Activated naive CD4-positive, alpha-beta T cell treated with anti-CD3 and anti-CD28 coated beads for 36 hours (primary cell): ENCODE results near the gene RACGAP1. TPM values are rescaled to one million over a fixed set of nuclear protein-coding genes. Genes with fewer than 3 reads are reported as not detected.
"Not testable (repeated sequence)": the region's sequence is repeated elsewhere in the genome, so short reads cannot be mapped to it uniquely, and the experiment has no call there.

Source experiments
- CTCF ChIA-PET: fragments of 350-600 bp; sonication (Branson Sonifier 250); formaldehyde crosslinking; loops from one replicate; lab custom pipeline; 2021; ENCODE audit warnings: antibody characterized with exemption; lab: Charles Lee
- DNase-seq: peaks from one replicate; pipeline ENCODE4 v3.0.0-alpha.2; 2020
- H3K27ac Mint-ChIP-seq: one replicate; pipeline ENCODE4 v1.8.0; 2021; ENCODE audit warnings: mild to moderate bottlenecking, mixed read lengths
- H3K27me3 Mint-ChIP-seq: one replicate; pipeline ENCODE4 v1.8.0; 2021; ENCODE audit warnings: low read depth, mixed read lengths
- H3K36me3 Mint-ChIP-seq: one replicate; pipeline ENCODE4 v1.8.0; 2021; ENCODE audit warnings: low read depth, mixed read lengths
- H3K4me1 Mint-ChIP-seq: one replicate; pipeline ENCODE4 v1.8.0; 2021; ENCODE audit warnings: low read depth, mixed read lengths
- H3K4me3 Mint-ChIP-seq: one replicate; pipeline ENCODE4 v1.8.0; 2021; ENCODE audit warnings: mild to moderate bottlenecking, moderate library complexity, mixed read lengths
- H3K9me3 Mint-ChIP-seq: one replicate; pipeline ENCODE4 v1.8.0; 2021; ENCODE audit warnings: mixed read lengths
- intact Hi-C: fragments of 100-400 bp; cut with micrococcal nuclease; formaldehyde crosslinking; loops from one replicate; pipeline ENCODE4 v1.15.1; 2023
- total RNA-seq, 2 experiments: library from RNA; stranded (reverse); gene quantifications; one replicate each; pipeline ENCODE4 v1.2.3, GENCODE V29; 2021

RACGAP1 gene
- total RNA-seq, 2 experiments from 2014 or later: 156 to 159 TPM

- CTCF ChIA-PET: interaction anchor here (0.9 to 10.3 kb wide), 8 partner anchors 13 to 70 kb away, joined by 3 to 182 read pairs (median 10); partner anchors contain the start of genes ASIC1 and COX14
- intact Hi-C loops: no loop called here
- no peak overlapping the region for H3K27ac Mint-ChIP-seq
- no peaks in the 10 kb centered on the region for H3K9me3 Mint-ChIP-seq
- peaks cover under 1% of the 10 kb centered on the region for H3K27me3 Mint-ChIP-seq
- no peaks in the 10 kb centered on the region for H3K36me3 Mint-ChIP-seq
- no peak overlapping the region for H3K4me3 Mint-ChIP-seq
- H3K4me1 Mint-ChIP-seq: peaks cover 5% of the 10 kb centered on the region
- no peak for DNase-seq
Measured at GRCh38 chr12:50041062-50041860, 16.0 kb upstream of the RACGAP1 start.

- H3K4me3 Mint-ChIP-seq: no peak overlapping the region
- CTCF ChIA-PET: interaction anchor here (0.9 to 10.3 kb wide), 10 partner anchors 14 to 95 kb away, joined by 3 to 182 read pairs (median 12); partner anchors contain the start of genes ASIC1, COX14 and RACGAP1
- no peaks in the 10 kb centered on the region for H3K36me3 Mint-ChIP-seq
- no peaks in the 10 kb centered on the region for H3K9me3 Mint-ChIP-seq
- intact Hi-C loops: no loop called here
- H3K27ac Mint-ChIP-seq: no peak overlapping the region
- H3K27me3 Mint-ChIP-seq: peaks cover 2% of the 10 kb centered on the region
- H3K4me1 Mint-ChIP-seq: peaks cover 5% of the 10 kb centered on the region
- DNase-seq: no peak
Measured at GRCh38 chr12:50040657-50041056, 15.4 kb upstream of the RACGAP1 start.

- Mint-ChIP-seq H3K27me3 (peaks cover 9% of the 10 kb centered on the region), H3K27ac (no peak overlapping the region), H3K36me3 (no peaks in the 10 kb centered on the region), H3K4me3 (no peak overlapping the region), H3K9me3 (no peaks in the 10 kb centered on the region), H3K4me1 (peaks cover 5% of the 10 kb centered on the region)
- DNase-seq: peak; percentile 94
- CTCF ChIA-PET: interaction anchor here (0.6 to 10.3 kb wide), 33 partner anchors 8 to 357 kb away, joined by 3 to 182 read pairs (median 7); partner anchors contain the start of genes ASIC1, COX14 and RACGAP1
- intact Hi-C loops: loop anchor here (1.0 kb wide), 3 partner anchors 17 to 72 kb away; no protein-coding TSS in a partner anchor
Measured at GRCh38 chr12:50039151-50039835, 14.0 kb upstream of the RACGAP1 start.

- peaks cover 5% of the 10 kb centered on the region for H3K4me1 Mint-ChIP-seq
- H3K27me3 Mint-ChIP-seq: peaks cover 9% of the 10 kb centered on the region
- intact Hi-C loops: no loop called here
- no peak overlapping the region for H3K4me3 Mint-ChIP-seq
- no peaks in the 10 kb centered on the region for H3K36me3 Mint-ChIP-seq
- H3K9me3 Mint-ChIP-seq: no peaks in the 10 kb centered on the region
- DNase-seq: no peak
- no peak overlapping the region for H3K27ac Mint-ChIP-seq
- CTCF ChIA-PET: interaction anchor here (0.9 to 10.3 kb wide), 26 partner anchors 8 to 171 kb away, joined by 3 to 182 read pairs (median 8); partner anchors contain the start of genes ASIC1 and COX14
Measured at GRCh38 chr12:50038336-50038735, 13.0 kb upstream of the RACGAP1 start.

- DNase-seq: no peak
- Mint-ChIP-seq H3K36me3 (no peaks in the 10 kb centered on the region), H3K4me1 (no peaks in the 10 kb centered on the region), H3K9me3 (no peaks in the 10 kb centered on the region), H3K4me3 (no peak overlapping the region), H3K27me3 (peaks cover 18% of the 10 kb centered on the region), H3K27ac (no peak overlapping the region)
- CTCF ChIA-PET: interaction anchor here (0.6 to 3.3 kb wide), 4 partner anchors 38 to 1183 kb away, joined by 3 to 11 read pairs (median 4); no protein-coding TSS in a partner anchor
- intact Hi-C loops: no loop called here
Measured at GRCh38 chr12:50032854-50033581, 7.7 kb upstream of the RACGAP1 start.

- Mint-ChIP-seq H3K27me3 (peaks cover 18% of the 10 kb centered on the region), H3K4me3 (no peak overlapping the region), H3K4me1 (no peaks in the 10 kb centered on the region), H3K36me3 (no peaks in the 10 kb centered on the region), H3K27ac (no peak overlapping the region), H3K9me3 (no peaks in the 10 kb centered on the region)
- CTCF ChIA-PET: interaction anchor here (0.6 to 3.3 kb wide), 3 partner anchors 65 to 1183 kb away, joined by 3 to 11 read pairs (median 4); no protein-coding TSS in a partner anchor
- intact Hi-C loops: no loop called here
- DNase-seq: no peak
Measured at GRCh38 chr12:50032515-50032853, 7.2 kb upstream of the RACGAP1 start.

DNA sequence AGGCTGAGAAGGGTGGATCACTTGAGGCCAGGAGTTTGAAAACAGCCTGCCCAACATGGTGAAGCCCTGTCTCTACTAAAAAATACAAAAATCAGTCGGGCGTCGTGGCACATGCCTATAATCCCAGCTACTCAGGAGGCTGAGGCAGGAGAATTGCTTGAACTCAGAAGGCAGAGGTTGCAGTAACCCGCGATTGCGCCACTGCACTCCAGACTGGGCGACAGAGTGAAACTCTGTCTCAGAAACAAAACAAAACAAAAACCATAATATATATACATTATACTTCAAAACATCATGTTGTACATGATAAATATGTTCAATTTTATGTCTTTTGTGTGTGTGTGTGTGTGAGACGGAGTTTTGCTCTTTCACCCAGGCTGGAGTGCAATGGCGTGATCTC lies 5.2 kb upstream of the RACGAP1 start:
- H3K4me3 Mint-ChIP-seq, H3K9me3 Mint-ChIP-seq, intact Hi-C loops, H3K36me3 Mint-ChIP-seq, H3K4me1 Mint-ChIP-seq, DNase-seq, H3K27ac Mint-ChIP-seq: not testable (repeated sequence)
- peaks cover 16% of the 10 kb centered on the region for H3K27me3 Mint-ChIP-seq
- CTCF ChIA-PET: interaction anchor here (0.8 to 1.4 kb wide), 4 partner anchors 8 to 63 kb away, joined by 3 to 14 read pairs (median 5); no protein-coding TSS in a partner anchor

DNA sequence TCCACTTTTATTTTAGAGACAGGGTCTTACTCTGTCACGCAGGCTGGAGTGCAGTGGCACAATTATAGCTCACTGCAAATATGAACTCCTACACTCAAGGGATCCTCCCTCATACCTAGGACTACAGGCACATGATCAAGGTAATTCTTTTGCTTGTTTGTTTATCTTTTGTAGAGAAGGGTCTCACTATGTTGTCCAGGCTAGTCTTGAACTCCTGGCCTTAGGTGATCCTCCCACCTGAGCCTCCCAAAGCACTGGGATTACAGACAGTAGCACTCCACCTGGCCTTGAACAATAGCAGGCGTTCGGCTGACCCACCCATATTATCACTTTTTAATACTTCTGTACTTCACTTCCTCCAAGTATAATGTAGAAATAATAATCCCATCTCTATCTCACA lies 1.4 kb upstream of the RACGAP1 start:
- CTCF ChIA-PET: interaction anchor here (2.7 kb wide), 1 partner anchor 13 kb away, joined by 12 read pairs; no protein-coding TSS in a partner anchor
- intact Hi-C loops: loop anchor here (5.0 kb wide), 1 partner anchor 459 kb away; the partner anchor contains the start of gene MCRS1

GRCh38 chr12:50024805-50025186 lies 498 bp downstream of the RACGAP1 start:
- CTCF ChIA-PET: interaction anchor here (0.7 to 3.4 kb wide), 8 partner anchors 11 to 592 kb away, joined by 3 to 19 read pairs (median 8); partner anchors contain the start of gene COX14
- intact Hi-C loops: loop anchor here (1.0 to 5.0 kb wide), 5 partner anchors 32 to 457 kb away; partner anchors contain the start of genes BCDIN3D, CERS5 and MCRS1
- no peak for DNase-seq
- Mint-ChIP-seq H3K27me3 (no peaks in the 10 kb centered on the region), H3K9me3 (no peaks in the 10 kb centered on the region), H3K4me3 (peak overlapping the region; percentile 92), H3K36me3 (peaks cover 18% of the 10 kb centered on the region), H3K4me1 (peaks cover 12% of the 10 kb centered on the region), H3K27ac (peak overlapping the region; percentile 94)

More for the DNA sequence above, 1.4 kb upstream of the RACGAP1 start:
- no peak overlapping the region for H3K27ac Mint-ChIP-seq
- DNase-seq: no peak
- peaks cover 12% of the 10 kb centered on the region for H3K4me1 Mint-ChIP-seq
- peaks cover 18% of the 10 kb centered on the region for H3K36me3 Mint-ChIP-seq
- H3K27me3 Mint-ChIP-seq: peaks cover 3% of the 10 kb centered on the region
- H3K4me3 Mint-ChIP-seq: no peak overlapping the region
- H3K9me3 Mint-ChIP-seq: no peaks in the 10 kb centered on the region

DNA sequence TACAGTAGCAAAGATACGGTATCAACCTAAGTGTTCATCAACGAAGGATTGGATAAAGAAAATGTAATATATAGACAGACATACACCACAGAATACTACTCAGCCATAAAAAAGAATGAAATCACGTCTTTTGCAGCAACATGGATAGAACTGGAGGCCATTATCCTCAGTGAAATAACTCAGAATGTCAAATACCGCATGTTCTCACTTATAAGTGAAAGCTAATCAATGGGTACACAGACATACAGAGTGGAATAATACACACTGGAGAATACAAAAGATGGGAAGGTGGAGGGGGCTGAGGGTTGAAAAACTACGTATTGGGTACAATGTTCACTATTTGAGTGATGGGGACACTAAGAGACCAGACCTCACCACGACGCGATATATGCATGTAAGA lies 1.1 kb downstream of the RACGAP1 start:
- CTCF ChIA-PET: interaction anchor here (0.7 to 3.4 kb wide), 4 partner anchors 15 to 592 kb away, joined by 3 to 19 read pairs (median 10); no protein-coding TSS in a partner anchor
- DNase-seq: no peak
- no peak overlapping the region for H3K27ac Mint-ChIP-seq
- peaks cover 12% of the 10 kb centered on the region for H3K4me1 Mint-ChIP-seq
- intact Hi-C loops: loop anchor here (2.0 kb wide), 1 partner anchor 181 kb away; the partner anchor contains the start of gene BCDIN3D
- peak overlapping the region; percentile 92 for H3K4me3 Mint-ChIP-seq
- H3K9me3 Mint-ChIP-seq: no peaks in the 10 kb centered on the region
- peaks cover 18% of the 10 kb centered on the region for H3K36me3 Mint-ChIP-seq
- H3K27me3 Mint-ChIP-seq: no peaks in the 10 kb centered on the region

- H3K9me3 Mint-ChIP-seq: no peaks in the 10 kb centered on the region
- H3K27ac Mint-ChIP-seq: no peak overlapping the region
- H3K4me1 Mint-ChIP-seq: peaks cover 14% of the 10 kb centered on the region
- CTCF ChIA-PET: interaction anchor here (3.4 kb wide), 1 partner anchor 56 kb away, joined by 19 read pairs; no protein-coding TSS in a partner anchor
- no peak for DNase-seq
- intact Hi-C loops: no loop called here
- H3K4me3 Mint-ChIP-seq: no peak overlapping the region
- H3K27me3 Mint-ChIP-seq: no peaks in the 10 kb centered on the region
- H3K36me3 Mint-ChIP-seq: peaks cover 18% of the 10 kb centered on the region
Measured at GRCh38 chr12:50022903-50023302, 2.4 kb downstream of the RACGAP1 start.
